WI38 (cell line): Measurements from ENCODE around the gene TBATA.
"Not testable (repeated sequence)": the region's sequence is repeated elsewhere in the genome, so short reads cannot be mapped to it uniquely, and the experiment has no call there.

Source experiments
- H3K4me3 ChIP-seq: 2 replicates; pipeline ENCODE4 v1.5.1; 2011; ENCODE audit warnings: low read depth, mild to moderate bottlenecking, control low read depth, low read length
- CTCF ChIP-seq: IDR thresholded peaks from 2 replicates; pipeline ENCODE4 v1.5.1; 2012; ENCODE audit warnings: low read depth, mild to moderate bottlenecking, control low read depth, low read length

Gene TBATA

GRCh38 chr10:70773461-70773860 is 11.7 kb downstream of the TBATA start:
- TF ChIP-seq CTCF = no peak
- no peak overlapping the region for H3K4me3 ChIP-seq

DNA sequence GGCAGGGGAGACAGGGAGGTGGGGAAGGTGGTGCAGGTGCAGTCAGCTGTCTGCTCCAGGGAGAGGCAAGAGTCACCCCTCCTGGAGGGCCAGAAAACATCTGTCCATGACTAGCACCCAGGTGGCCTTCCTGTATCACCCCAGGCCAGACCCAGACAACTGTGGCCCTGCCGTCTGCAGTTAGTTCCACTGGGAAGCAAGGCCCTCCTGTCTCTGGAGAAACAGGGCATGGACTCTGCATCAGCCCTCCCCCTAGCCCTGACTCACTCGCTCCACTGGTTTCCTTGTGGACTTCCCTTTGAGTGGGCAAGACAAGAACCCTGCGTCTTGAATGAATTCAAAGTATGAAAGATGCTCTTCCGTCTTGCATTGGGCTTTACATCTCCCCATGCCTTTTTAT is 12.6 kb downstream of the TBATA start:
- H3K4me3 ChIP-seq = no peak overlapping the region
- no peak for TF ChIP-seq CTCF

- H3K4me3 ChIP-seq = no peak overlapping the region
- no peak for TF ChIP-seq CTCF
Observed at GRCh38 chr10:70771311-70772194, 13.6 kb downstream of the TBATA start.

- H3K4me3 ChIP-seq = not testable (repeated sequence)
Observed at GRCh38 chr10:70770516-70770915, 14.7 kb downstream of the TBATA start.

- no peak overlapping the region for H3K4me3 ChIP-seq
- no peak for TF ChIP-seq CTCF
Observed at GRCh38 chr10:70770001-70770400, 15.2 kb downstream of the TBATA start.

DNA sequence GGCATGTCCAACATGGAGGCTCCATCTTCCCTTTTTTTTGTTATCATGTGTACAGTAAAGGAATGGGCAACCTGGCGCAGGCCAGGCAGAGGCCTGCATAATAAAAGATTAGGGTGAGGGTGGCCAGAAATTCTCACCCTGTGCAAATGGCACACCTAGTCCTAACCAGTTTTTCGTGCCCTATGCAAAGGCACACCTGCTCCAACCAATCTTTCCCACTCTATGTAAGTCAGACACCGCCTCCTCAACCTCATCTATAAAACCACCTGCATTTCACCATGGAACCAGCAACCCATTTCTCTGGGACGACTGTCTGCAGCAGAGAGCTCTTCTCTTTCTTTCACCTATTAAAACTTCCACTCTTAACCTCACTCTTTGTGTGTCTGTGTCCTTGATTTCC is 16.1 kb downstream of the TBATA start:
- no peak overlapping the region for H3K4me3 ChIP-seq
- no peak for TF ChIP-seq CTCF

- H3K4me3 ChIP-seq = not testable (repeated sequence)
Observed at GRCh38 chr10:70768026-70768685, 17.0 kb downstream of the TBATA start.

- H3K4me3 ChIP-seq = no peak overlapping the region
- no peak for TF ChIP-seq CTCF
Observed at GRCh38 chr10:70765794-70766594, 19.2 kb downstream of the TBATA start.
